Mononuclear cell (primary cell): ENCODE results near the gene DIAPH1. TPM values are rescaled to one million over a fixed set of nuclear protein-coding genes. Genes with fewer than 3 reads are reported as not detected.
A peak's percentile ranks its signal among the peaks of the same experiment; 100 is the strongest.

Experiments
- H3K27me3 ChIP-seq: 2 replicates; pipeline ENCODE4 v1.6.0; 2011; ENCODE audit warnings: low read length, control low read depth; ENCODE audit not compliant: insufficient read depth
- H3K4me1 ChIP-seq: 2 replicates; pipeline ENCODE4 v1.5.1; 2011; ENCODE audit warnings: mild to moderate bottlenecking, low read length, control low read depth; ENCODE audit not compliant: insufficient read depth
- H3K4me3 ChIP-seq: 2 replicates; pipeline ENCODE4 v1.5.1; 2011; ENCODE audit warnings: mild to moderate bottlenecking, low read length, moderate library complexity
- H3K9me3 ChIP-seq: 2 replicates; pipeline ENCODE4 v1.5.1; 2011; ENCODE audit warnings: low read depth, mild to moderate bottlenecking, control low read depth, low read length
- total RNA-seq: library from RNA; depleted of rRNA; stranded (reverse); fragments of >200 nt; gene quantifications from one replicate; pipeline ENCODE4 v1.2.3, GENCODE V29; 2012

DIAPH1 gene
- total RNA-seq, 1 donor = 81.9 TPM

- Histone ChIP-seq H3K4me3 (no peak overlapping the region), H3K4me1 (peaks cover 83% of the 10 kb centered on the region), H3K27me3 (no peaks in the 10 kb centered on the region), H3K9me3 (no peaks in the 10 kb centered on the region)
These were observed 102.2 kb downstream of the DIAPH1 start for GRCh38 chr5:141516672-141517025.

DNA sequence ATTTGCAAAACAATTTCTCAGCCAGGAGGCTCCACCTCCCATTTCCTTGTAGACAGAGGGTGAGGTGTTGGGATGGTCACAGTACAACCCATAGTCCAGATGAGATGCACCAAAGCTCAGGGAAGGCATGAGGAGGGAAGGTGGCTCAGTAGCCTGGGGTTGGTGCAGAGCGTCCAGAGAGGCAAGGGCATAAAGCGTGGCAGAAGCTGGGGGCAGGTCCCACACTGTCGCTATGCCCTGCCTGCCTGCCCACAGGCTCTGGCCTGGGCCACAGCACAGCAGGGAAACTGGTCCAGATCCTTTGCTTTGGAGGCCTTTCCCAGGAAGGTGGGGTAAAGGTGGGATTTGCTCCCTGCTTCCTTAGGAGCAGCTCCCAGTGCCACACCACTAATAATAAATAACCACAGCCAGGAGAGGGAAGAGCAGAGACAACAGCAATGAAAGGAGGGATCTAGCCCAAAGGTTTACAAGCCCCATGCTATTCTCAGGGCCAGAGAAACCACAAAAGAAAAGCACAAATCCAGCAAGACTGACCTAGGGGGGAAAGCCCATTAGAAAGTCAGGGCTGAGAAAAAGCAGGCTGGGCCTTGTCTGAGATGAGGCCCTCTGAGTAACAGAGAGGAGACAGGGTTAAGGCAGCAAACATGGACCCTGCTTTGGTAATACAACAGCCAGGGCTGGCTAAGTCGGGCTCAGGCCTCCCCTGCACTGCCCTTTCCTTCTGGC is 102.7 kb downstream of the DIAPH1 start:
- no peaks in the 10 kb centered on the region for H3K27me3 ChIP-seq
- no peak overlapping the region for H3K4me3 ChIP-seq
- H3K9me3 ChIP-seq = no peaks in the 10 kb centered on the region
- peaks cover 78% of the 10 kb centered on the region for H3K4me1 ChIP-seq

GRCh38 chr5:141515141-141515540 is 103.7 kb downstream of the DIAPH1 start:
- no peaks in the 10 kb centered on the region for H3K27me3 ChIP-seq
- H3K4me3 ChIP-seq = no peak overlapping the region
- no peaks in the 10 kb centered on the region for H3K9me3 ChIP-seq
- H3K4me1 ChIP-seq = peaks cover 68% of the 10 kb centered on the region

- no peak overlapping the region for H3K4me3 ChIP-seq
- H3K4me1 ChIP-seq = peaks cover 63% of the 10 kb centered on the region
- no peaks in the 10 kb centered on the region for H3K27me3 ChIP-seq
- H3K9me3 ChIP-seq = no peaks in the 10 kb centered on the region
These were observed 104.3 kb downstream of the DIAPH1 start for GRCh38 chr5:141514330-141515133.

GRCh38 chr5:141513627-141514329 is 105.0 kb downstream of the DIAPH1 start:
- H3K27me3 ChIP-seq = no peaks in the 10 kb centered on the region
- peak overlapping the region; percentile 39 for H3K4me3 ChIP-seq
- H3K4me1 ChIP-seq = peaks cover 61% of the 10 kb centered on the region
- no peaks in the 10 kb centered on the region for H3K9me3 ChIP-seq

GRCh38 chr5:141512911-141513626 is 105.7 kb downstream of the DIAPH1 start:
- peak overlapping the region; percentile 39 for H3K4me3 ChIP-seq
- H3K9me3 ChIP-seq = no peaks in the 10 kb centered on the region
- H3K27me3 ChIP-seq = no peaks in the 10 kb centered on the region
- H3K4me1 ChIP-seq = peaks cover 60% of the 10 kb centered on the region

- Histone ChIP-seq H3K9me3 (no peaks in the 10 kb centered on the region), H3K4me1 (peaks cover 55% of the 10 kb centered on the region), H3K4me3 (peak overlapping the region; percentile 39), H3K27me3 (no peaks in the 10 kb centered on the region)
These were observed 106.3 kb downstream of the DIAPH1 start for GRCh38 chr5:141512390-141512910.

DNA sequence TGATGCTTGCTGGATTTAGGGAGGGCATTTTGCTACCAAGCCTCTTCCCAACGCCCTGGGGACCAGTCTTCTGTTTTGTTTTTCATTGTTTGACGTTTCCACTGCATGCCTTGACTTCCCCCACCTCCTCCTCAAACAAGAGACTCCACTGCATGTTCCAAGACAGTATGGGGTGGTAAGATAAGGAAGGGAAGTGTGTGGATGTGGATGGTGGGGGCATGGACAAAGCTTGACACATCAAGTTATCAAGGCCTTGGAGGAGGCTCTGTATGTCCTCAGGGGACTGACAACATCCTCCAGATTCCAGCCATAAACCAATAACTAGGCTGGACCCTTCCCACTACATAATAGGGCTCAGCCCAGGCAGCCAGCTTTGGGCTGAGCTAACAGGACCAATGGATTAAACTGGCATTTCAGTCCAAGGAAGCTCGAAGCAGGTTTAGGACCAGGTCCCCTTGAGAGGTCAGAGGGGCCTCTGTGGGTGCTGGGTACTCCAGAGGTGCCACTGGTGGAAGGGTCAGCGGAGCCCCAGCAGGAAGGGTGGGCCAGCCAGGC is 107.0 kb downstream of the DIAPH1 start:
- Histone ChIP-seq H3K4me1 (peaks cover 51% of the 10 kb centered on the region), H3K27me3 (no peaks in the 10 kb centered on the region), H3K4me3 (no peak overlapping the region), H3K9me3 (no peaks in the 10 kb centered on the region)

DNA sequence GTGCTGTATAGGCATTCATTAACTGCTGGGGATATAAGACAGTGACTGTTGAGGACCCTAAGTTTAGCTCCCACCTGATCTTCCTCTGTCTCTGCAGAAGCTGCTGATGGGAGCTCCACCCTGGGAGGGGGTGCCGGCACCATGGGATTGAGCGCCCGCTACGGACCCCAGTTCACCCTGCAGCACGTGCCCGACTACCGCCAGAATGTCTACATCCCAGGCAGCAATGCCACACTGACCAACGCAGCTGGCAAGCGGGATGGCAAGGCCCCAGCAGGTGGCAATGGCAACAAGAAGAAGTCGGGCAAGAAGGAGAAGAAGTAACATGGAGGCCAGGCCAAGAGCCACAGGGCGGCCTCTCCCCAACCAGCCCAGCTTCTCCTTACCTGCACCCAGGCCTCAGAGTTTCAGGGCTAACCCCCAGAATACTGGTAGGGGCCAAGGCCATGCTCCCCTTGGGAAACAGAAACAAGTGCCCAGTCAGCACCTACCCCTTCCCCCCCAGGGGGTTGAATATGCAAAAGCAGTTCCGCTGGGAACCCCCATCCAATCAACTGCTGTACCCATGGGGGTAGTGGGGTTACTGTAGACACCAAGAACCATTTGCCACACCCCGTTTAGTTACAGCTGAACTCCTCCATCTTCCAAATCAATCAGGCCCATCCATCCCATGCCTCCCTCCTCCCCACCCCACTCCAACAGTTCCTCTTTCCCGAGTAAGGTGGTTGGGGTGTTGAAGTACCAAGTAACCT is 107.8 kb downstream of the DIAPH1 start:
- Histone ChIP-seq H3K4me3 (no peak overlapping the region), H3K4me1 (peaks cover 44% of the 10 kb centered on the region)

DNA sequence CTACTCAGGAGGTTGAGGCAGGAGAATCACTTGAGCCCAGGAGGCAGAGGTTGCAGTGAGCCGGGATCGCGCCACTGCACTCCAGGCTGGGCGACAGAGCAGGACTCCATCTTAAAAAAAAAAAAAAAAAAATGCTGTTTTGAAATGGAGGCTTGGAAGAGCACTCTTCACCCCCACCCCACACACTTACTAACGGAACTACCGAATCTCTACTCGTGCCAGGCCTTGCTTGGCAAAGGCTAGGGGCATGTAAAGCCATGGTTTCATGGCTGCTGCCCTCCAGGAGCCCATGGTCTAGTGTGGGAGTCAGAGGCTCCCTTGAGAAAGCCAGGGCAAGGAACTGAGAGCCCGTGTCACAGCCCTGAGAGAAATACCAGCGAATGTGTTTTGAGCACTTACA is 108.6 kb downstream of the DIAPH1 start:
- Histone ChIP-seq H3K27me3 (no peaks in the 10 kb centered on the region), H3K4me1 (peaks cover 35% of the 10 kb centered on the region), H3K9me3 (no peaks in the 10 kb centered on the region), H3K4me3 (no peak overlapping the region)

More for the DNA sequence above, 107.8 kb downstream of the DIAPH1 start:
- Histone ChIP-seq H3K27me3 (no peaks in the 10 kb centered on the region), H3K9me3 (no peaks in the 10 kb centered on the region)

DNA sequence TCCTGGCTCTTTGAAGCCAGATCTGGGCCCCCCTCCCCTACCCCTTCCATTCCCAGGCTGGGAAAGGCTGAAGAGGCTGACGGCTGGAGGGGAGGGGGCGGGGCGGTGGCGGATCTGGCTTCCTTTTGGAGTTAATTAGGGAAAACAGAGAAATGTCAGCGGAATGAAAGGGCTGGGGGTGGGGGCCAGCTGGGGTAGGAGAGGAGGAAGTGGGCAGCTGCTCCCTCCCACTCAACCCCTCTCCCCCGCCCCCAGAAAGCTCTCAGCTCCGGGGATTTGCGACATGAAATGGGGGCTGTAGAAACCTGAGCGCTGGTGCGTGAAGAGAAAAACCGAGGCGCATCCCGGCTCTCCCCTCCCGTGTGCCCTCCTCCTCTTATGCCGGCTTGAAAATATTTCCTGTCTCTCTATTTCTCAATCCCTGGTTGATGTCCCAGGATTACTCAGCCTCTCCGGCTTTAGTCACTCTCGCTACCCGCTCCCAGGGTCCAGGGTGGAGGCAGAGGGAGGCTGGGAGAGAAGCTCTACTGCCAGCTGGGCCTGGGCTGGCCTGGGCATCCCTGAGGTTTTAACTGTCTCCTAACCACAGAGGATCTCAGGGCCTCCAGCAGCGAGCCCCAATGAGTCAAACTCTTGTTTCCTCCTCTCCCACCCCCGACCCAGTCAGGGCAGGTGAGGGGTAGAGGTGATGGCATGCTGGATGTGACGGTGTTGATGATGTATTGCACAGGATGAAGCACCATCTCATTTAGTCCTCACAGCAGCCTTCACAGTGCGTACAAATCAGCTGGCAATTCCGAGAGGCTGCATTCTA is 109.8 kb downstream of the DIAPH1 start:
- Histone ChIP-seq H3K27me3 (no peaks in the 10 kb centered on the region), H3K4me1 (peaks cover 23% of the 10 kb centered on the region), H3K4me3 (no peak overlapping the region), H3K9me3 (no peaks in the 10 kb centered on the region)

DNA sequence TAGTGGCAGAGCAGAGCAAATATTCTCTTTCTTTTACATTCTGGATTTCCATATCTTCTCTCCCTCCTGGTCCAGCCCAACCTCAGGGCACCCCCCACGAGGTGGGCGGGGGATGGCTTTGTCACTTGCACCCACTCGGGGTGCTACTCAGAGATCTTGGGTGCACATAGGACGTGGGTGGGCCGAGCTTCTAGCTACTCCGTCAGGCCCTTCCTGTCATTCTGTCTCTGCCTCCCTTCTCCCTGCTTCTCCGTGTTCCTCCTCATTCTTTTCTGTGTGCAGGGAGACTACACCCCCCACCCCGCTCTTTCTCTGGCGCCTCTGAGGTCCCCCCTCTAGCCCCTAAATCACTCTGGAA is 110.4 kb downstream of the DIAPH1 start:
- Histone ChIP-seq H3K27me3 (no peaks in the 10 kb centered on the region), H3K4me1 (peaks cover 18% of the 10 kb centered on the region), H3K9me3 (no peaks in the 10 kb centered on the region), H3K4me3 (no peak overlapping the region)

GRCh38 chr5:141507387-141508091 is 111.3 kb downstream of the DIAPH1 start:
- Histone ChIP-seq H3K9me3 (no peaks in the 10 kb centered on the region), H3K27me3 (no peaks in the 10 kb centered on the region), H3K4me3 (no peak overlapping the region), H3K4me1 (peaks cover 9% of the 10 kb centered on the region)
